Measurements from ENCODE around the gene CHRNA5.

DNA sequence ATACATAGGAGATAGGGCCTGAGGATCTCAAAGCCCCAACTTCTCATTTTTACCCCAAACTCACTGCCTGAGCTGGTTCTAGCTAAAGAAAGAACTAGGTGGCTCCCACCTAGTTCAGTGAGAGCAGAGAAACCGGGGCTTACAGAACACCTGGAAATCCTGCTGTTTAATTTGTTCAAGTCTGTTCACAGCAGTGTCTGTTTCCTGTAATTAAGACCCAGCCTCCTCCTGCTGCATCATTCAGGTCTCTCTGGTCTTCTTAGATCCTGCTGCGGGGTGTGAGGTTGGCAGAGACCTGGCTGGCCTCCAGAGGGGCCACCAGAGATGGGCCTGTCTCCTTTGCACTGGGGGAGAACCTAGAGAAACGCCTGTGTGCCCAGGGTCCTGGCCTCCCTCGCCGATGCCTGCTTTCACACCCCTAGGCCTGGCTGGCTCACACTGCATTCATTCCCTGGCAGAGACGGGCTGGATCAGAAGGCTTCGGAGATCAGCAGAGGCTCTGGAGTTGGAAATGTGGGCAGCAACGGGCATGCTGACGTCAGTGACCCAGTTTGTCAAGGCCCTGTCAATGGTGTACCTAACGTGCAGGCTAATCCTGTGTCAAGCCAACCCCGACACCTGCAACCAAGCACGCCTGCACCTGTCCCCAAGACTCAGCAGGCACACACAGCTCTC, 60.4 kb downstream of the CHRNA5 start:
- TF ChIP-seq, protein P1, sequence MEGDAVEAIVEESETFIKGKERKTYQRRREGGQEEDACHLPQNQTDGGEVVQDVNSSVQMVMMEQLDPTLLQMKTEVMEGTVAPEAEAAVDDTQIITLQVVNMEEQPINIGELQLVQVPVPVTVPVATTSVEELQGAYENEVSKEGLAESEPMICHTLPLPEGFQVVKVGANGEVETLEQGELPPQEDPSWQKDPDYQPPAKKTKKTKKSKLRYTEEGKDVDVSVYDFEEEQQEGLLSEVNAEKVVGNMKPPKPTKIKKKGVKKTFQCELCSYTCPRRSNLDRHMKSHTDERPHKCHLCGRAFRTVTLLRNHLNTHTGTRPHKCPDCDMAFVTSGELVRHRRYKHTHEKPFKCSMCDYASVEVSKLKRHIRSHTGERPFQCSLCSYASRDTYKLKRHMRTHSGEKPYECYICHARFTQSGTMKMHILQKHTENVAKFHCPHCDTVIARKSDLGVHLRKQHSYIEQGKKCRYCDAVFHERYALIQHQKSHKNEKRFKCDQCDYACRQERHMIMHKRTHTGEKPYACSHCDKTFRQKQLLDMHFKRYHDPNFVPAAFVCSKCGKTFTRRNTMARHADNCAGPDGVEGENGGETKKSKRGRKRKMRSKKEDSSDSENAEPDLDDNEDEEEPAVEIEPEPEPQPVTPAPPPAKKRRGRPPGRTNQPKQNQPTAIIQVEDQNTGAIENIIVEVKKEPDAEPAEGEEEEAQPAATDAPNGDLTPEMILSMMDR (IDR thresholded peaks at IDR 0.05) = no peak
- TF ChIP-seq POLR2A (IDR thresholded peaks at IDR 0.05) = no peak
